ENCODE results near the gene LPP.

The LPP gene

GRCh38 chr3:188353426-188353825, 199.5 kb downstream of the LPP start:
- H3K9me3 ChIP-seq (replicated peaks; ENCODE audit: insufficient read depth, low read length): no peaks in the 10 kb centered on the region
- no peaks in the 10 kb centered on the region for H3F3A ChIP-seq (ENCODE audit: insufficient read depth, low read length)
- H3K4me1 ChIP-seq (ENCODE audit: low read length): no peaks in the 10 kb centered on the region
- H3K9ac ChIP-seq (ENCODE audit: low read length): no peak overlapping the region
- no peak overlapping the region for H3K4me3 ChIP-seq (ENCODE audit: low read length)
- no peaks in the 10 kb centered on the region for H3K36me3 ChIP-seq (replicated peaks; ENCODE audit: insufficient read depth, low read length)
- TF ChIP-seq, protein P1, sequence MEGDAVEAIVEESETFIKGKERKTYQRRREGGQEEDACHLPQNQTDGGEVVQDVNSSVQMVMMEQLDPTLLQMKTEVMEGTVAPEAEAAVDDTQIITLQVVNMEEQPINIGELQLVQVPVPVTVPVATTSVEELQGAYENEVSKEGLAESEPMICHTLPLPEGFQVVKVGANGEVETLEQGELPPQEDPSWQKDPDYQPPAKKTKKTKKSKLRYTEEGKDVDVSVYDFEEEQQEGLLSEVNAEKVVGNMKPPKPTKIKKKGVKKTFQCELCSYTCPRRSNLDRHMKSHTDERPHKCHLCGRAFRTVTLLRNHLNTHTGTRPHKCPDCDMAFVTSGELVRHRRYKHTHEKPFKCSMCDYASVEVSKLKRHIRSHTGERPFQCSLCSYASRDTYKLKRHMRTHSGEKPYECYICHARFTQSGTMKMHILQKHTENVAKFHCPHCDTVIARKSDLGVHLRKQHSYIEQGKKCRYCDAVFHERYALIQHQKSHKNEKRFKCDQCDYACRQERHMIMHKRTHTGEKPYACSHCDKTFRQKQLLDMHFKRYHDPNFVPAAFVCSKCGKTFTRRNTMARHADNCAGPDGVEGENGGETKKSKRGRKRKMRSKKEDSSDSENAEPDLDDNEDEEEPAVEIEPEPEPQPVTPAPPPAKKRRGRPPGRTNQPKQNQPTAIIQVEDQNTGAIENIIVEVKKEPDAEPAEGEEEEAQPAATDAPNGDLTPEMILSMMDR (IDR thresholded peaks at IDR 0.05; ENCODE audit: low read length): no peak
- TF ChIP-seq EZH2 (optimal IDR thresholded peaks at IDR 0.05; ENCODE audit: low read depth, low read length) (no peak), EZH2phosphoT487 (IDR thresholded peaks at IDR 0.05; ENCODE audit: low read length) (no peak)
- H3K27me3 ChIP-seq (replicated peaks; ENCODE audit: insufficient read depth, low read length): no peaks in the 10 kb centered on the region
- no peak for DNase-seq
- H2AFZ ChIP-seq (ENCODE audit: low read length): no peak overlapping the region
- H3K4me2 ChIP-seq (ENCODE audit: low read depth, low read length): no peak overlapping the region
- H3K9me2 ChIP-seq (replicated peaks; ENCODE audit: insufficient read depth, low read length): no peaks in the 10 kb centered on the region
- no peaks in the 10 kb centered on the region for H4K20me1 ChIP-seq (ENCODE audit: insufficient read depth, low read length)
- H3K79me2 ChIP-seq (ENCODE audit: low read length): no peaks in the 10 kb centered on the region
- no peak overlapping the region for H3K27ac ChIP-seq (ENCODE audit: low read length)

DNA sequence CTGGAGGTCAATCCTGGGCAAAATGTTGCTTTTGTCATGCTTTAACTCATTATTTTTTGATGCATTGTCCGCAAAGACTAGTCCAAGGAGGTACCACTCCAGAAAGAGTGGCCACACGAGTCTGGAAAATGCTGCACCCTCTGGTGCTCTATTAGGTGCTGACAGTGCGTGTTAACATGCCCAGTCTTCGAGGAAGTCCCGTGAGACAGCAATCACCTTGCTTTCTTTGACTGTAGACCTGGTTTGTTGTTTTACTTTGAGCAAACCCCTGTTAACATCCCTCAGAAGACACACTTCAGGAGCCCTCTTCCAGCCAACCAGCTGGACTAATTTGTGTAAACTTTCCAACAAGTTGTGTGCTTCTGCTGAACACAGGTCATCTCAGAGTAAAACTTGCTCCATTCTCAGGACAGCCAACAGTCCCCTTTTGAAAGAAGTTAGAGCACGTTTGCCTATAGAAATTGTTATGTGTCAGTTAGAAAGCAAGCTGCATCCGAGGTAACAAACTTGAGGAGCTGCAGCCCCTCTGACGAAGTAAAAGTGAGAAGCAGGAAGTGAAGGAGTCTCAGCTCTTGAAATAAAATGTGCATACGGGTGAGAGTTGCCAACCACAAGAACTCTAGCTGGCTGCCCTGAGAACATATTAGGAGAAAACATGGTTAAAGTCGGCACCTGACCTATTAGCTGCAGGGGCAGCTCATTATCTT, 205.0 kb downstream of the LPP start:
- no peak overlapping the region for H3K27ac ChIP-seq (ENCODE audit: low read length)
- H4K20me1 ChIP-seq (ENCODE audit: insufficient read depth, low read length): no peaks in the 10 kb centered on the region

GRCh38 chr3:188360364-188360881, 206.5 kb downstream of the LPP start:
- TF ChIP-seq, protein P1 (IDR thresholded peaks at IDR 0.05; ENCODE audit: low read length): no peak
- TF ChIP-seq EZH2phosphoT487 (IDR thresholded peaks at IDR 0.05; ENCODE audit: low read length) (no peak), EZH2 (optimal IDR thresholded peaks at IDR 0.05; ENCODE audit: low read depth, low read length) (no peak)
- Histone ChIP-seq H4K20me1 (ENCODE audit: insufficient read depth, low read length) (no peaks in the 10 kb centered on the region), H3K9me2 (replicated peaks; ENCODE audit: insufficient read depth, low read length) (no peaks in the 10 kb centered on the region), H2AFZ (ENCODE audit: low read length) (no peak overlapping the region), H3K4me2 (ENCODE audit: low read depth, low read length) (no peak overlapping the region), H3K27ac (ENCODE audit: low read length) (no peak overlapping the region), H3K9ac (ENCODE audit: low read length) (no peak overlapping the region), H3K9me3 (replicated peaks; ENCODE audit: insufficient read depth, low read length) (no peaks in the 10 kb centered on the region), H3K27me3 (replicated peaks; ENCODE audit: insufficient read depth, low read length) (no peaks in the 10 kb centered on the region), H3F3A (ENCODE audit: insufficient read depth, low read length) (no peaks in the 10 kb centered on the region), H3K79me2 (ENCODE audit: low read length) (no peaks in the 10 kb centered on the region), H3K4me1 (ENCODE audit: low read length) (no peaks in the 10 kb centered on the region), H3K4me3 (ENCODE audit: low read length) (no peak overlapping the region), H3K36me3 (replicated peaks; ENCODE audit: insufficient read depth, low read length) (no peaks in the 10 kb centered on the region)
- no peak for DNase-seq

More for the DNA sequence above, 205.0 kb downstream of the LPP start:
- DNase-seq: no peak
- Histone ChIP-seq H3K9ac (ENCODE audit: low read length) (no peak overlapping the region), H3K4me2 (ENCODE audit: low read depth, low read length) (no peak overlapping the region), H3K27me3 (replicated peaks; ENCODE audit: insufficient read depth, low read length) (no peaks in the 10 kb centered on the region), H3K36me3 (replicated peaks; ENCODE audit: insufficient read depth, low read length) (no peaks in the 10 kb centered on the region), H3F3A (ENCODE audit: insufficient read depth, low read length) (no peaks in the 10 kb centered on the region), H3K79me2 (ENCODE audit: low read length) (no peaks in the 10 kb centered on the region), H3K9me2 (replicated peaks; ENCODE audit: insufficient read depth, low read length) (no peaks in the 10 kb centered on the region), H3K4me1 (ENCODE audit: low read length) (no peaks in the 10 kb centered on the region), H2AFZ (ENCODE audit: low read length) (no peak overlapping the region), H3K4me3 (ENCODE audit: low read length) (no peak overlapping the region), H3K9me3 (replicated peaks; ENCODE audit: insufficient read depth, low read length) (no peaks in the 10 kb centered on the region)
- TF ChIP-seq, protein P1 (IDR thresholded peaks at IDR 0.05; ENCODE audit: low read length): no peak
- TF ChIP-seq EZH2 (optimal IDR thresholded peaks at IDR 0.05; ENCODE audit: low read depth, low read length) (no peak), EZH2phosphoT487 (IDR thresholded peaks at IDR 0.05; ENCODE audit: low read length) (no peak)

All from MM.1S (cell line).